ENCODE measurements around the gene DAPK1.

Gene DAPK1

DNA sequence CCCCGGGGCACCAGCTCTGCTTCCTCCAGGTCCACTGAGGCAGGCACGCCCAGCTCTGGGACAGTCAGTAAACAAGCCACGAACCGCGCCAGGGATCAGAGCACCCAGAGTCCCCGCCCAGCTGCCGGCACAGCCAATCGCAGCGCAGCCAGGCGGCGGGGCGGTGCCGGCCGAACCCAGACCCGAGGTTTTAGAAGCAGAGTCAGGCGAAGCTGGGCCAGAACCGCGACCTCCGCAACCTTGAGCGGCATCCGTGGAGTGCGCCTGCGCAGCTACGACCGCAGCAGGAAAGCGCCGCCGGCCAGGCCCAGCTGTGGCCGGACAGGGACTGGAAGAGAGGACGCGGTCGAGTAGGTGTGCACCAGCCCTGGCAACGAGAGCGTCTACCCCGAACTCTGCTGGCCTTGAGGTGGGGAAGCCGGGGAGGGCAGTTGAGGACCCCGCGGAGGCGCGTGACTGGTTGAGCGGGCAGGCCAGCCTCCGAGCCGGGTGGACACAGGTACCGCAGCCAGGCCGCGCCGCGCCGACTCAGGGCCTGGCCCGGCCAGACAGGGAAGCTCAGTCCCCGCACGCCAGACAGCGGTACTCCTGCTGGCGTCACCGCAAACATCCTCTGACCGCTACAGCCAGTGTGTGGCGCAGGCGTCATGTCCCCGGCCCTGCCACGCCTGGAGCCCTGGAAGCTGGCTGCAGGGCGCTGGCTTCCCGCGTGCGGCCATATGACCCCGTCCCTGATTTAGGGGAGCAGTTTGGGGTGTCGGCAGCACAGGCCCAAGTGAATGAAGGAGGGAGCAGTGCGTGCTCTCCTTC lies 228.4 kb downstream of the DAPK1 start, which contains the start of gene CTSL:
CTSL (plus strand) TSS at position 220 of the 810 bp plus-strand sequence. CDS start 1,485 bp downstream, outside the sequence.
- no peaks in the 10 kb centered on the region for H3K27me3 ChIP-seq (ENCODE audit: insufficient read depth, low read length)
- no peaks in the 10 kb centered on the region for H4K20me1 ChIP-seq (ENCODE audit: insufficient read depth, low read length)
- TF ChIP-seq, protein P1, sequence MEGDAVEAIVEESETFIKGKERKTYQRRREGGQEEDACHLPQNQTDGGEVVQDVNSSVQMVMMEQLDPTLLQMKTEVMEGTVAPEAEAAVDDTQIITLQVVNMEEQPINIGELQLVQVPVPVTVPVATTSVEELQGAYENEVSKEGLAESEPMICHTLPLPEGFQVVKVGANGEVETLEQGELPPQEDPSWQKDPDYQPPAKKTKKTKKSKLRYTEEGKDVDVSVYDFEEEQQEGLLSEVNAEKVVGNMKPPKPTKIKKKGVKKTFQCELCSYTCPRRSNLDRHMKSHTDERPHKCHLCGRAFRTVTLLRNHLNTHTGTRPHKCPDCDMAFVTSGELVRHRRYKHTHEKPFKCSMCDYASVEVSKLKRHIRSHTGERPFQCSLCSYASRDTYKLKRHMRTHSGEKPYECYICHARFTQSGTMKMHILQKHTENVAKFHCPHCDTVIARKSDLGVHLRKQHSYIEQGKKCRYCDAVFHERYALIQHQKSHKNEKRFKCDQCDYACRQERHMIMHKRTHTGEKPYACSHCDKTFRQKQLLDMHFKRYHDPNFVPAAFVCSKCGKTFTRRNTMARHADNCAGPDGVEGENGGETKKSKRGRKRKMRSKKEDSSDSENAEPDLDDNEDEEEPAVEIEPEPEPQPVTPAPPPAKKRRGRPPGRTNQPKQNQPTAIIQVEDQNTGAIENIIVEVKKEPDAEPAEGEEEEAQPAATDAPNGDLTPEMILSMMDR (IDR thresholded peaks at IDR 0.05; ENCODE audit: low read length), result no peak
- TF ChIP-seq EZH2 (IDR thresholded peaks at IDR 0.05; ENCODE audit: borderline replicate concordance, low read length), result no peak
- H2AFZ ChIP-seq (ENCODE audit: low read length), result no peak within 1 kb of the TSS
- H3K9ac ChIP-seq (ENCODE audit: low read length), result no peak within 1 kb of the TSS
- no peaks in the 10 kb centered on the region for H3K9me2 ChIP-seq (ENCODE audit: low read depth, low read length)
- H3K4me1 ChIP-seq (ENCODE audit: insufficient read depth, low read length, severe bottlenecking), result no peaks in the 10 kb centered on the region
- no peaks in the 10 kb centered on the region for H3K9me3 ChIP-seq (ENCODE audit: low read length)
- H3F3A ChIP-seq (ENCODE audit: insufficient read depth, low read length), result no peaks in the 10 kb centered on the region
- no peak within 1 kb of the TSS for H3K27ac ChIP-seq (ENCODE audit: low read depth, low read length, poor library complexity, severe bottlenecking)
- no peak within 1 kb of the TSS for H3K4me2 ChIP-seq (ENCODE audit: low read length)
- no peaks in the 10 kb centered on the region for H3K79me2 ChIP-seq (ENCODE audit: insufficient read depth, low read length)
- H3K4me3 ChIP-seq (ENCODE audit: low read depth, low read length, poor library complexity, severe bottlenecking), result no peak within 1 kb of the TSS
- no peaks in the 10 kb centered on the region for H3K36me3 ChIP-seq (ENCODE audit: insufficient read depth, low read length)

DNA sequence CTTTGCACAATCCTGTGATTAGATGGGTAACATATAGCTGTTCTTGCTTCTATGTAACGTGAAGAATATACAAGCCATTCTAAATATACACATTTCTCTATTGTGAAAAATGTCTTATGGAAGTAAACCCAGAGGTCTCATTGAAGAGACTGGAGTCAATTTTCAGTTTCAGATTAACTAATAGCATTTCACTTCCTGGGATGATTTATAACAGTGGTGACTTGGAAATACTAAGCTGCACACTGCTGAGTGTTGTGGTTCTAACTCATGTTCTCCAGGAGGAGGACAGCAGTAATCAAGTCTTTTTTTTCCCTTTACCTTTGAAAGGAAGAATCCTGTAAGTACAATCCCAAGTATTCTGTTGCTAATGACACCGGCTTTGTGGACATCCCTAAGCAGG lies 231.6 kb downstream of the DAPK1 start:
- Histone ChIP-seq H3K4me1 (ENCODE audit: insufficient read depth, low read length, severe bottlenecking) (no peaks in the 10 kb centered on the region), H4K20me1 (ENCODE audit: insufficient read depth, low read length) (no peaks in the 10 kb centered on the region), H3K27ac (ENCODE audit: low read depth, low read length, poor library complexity, severe bottlenecking) (no peak overlapping the region), H3K4me2 (ENCODE audit: low read length) (no peak overlapping the region), H3K9me3 (ENCODE audit: low read length) (no peaks in the 10 kb centered on the region), H3F3A (ENCODE audit: insufficient read depth, low read length) (no peaks in the 10 kb centered on the region), H3K27me3 (ENCODE audit: insufficient read depth, low read length) (no peaks in the 10 kb centered on the region), H3K4me3 (ENCODE audit: low read depth, low read length, poor library complexity, severe bottlenecking) (no peak overlapping the region), H3K9ac (ENCODE audit: low read length) (no peak overlapping the region), H3K79me2 (ENCODE audit: insufficient read depth, low read length) (no peaks in the 10 kb centered on the region), H3K9me2 (ENCODE audit: low read depth, low read length) (no peaks in the 10 kb centered on the region), H2AFZ (ENCODE audit: low read length) (no peak overlapping the region), H3K36me3 (ENCODE audit: insufficient read depth, low read length) (no peaks in the 10 kb centered on the region)
- TF ChIP-seq, protein P1 (IDR thresholded peaks at IDR 0.05; ENCODE audit: low read length), result no peak
- TF ChIP-seq EZH2 (IDR thresholded peaks at IDR 0.05; ENCODE audit: borderline replicate concordance, low read length), result no peak

DNA sequence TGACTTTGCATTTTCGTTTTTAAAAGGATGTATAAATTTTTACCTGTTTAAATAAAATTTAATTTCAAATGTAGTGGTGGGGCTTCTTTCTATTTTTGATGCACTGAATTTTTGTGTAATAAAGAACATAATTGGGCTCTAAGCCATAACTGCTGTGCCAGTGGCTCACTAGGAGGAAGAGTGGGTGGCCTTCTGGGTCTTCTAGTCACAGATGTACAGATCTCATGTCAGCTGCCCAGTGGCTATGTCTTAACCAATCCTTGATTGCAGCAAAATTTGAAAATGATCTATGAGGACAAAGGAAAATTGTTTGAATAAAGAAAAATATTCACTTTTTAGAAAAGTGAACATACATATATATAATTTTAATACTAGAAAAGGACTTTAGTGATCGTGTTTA lies 233.7 kb downstream of the DAPK1 start:
- Histone ChIP-seq H2AFZ (ENCODE audit: low read length) (no peak overlapping the region), H3K27me3 (ENCODE audit: insufficient read depth, low read length) (no peaks in the 10 kb centered on the region), H4K20me1 (ENCODE audit: insufficient read depth, low read length) (no peaks in the 10 kb centered on the region), H3K4me2 (ENCODE audit: low read length) (no peak overlapping the region), H3K27ac (ENCODE audit: low read depth, low read length, poor library complexity, severe bottlenecking) (no peak overlapping the region), H3K79me2 (ENCODE audit: insufficient read depth, low read length) (no peaks in the 10 kb centered on the region), H3F3A (ENCODE audit: insufficient read depth, low read length) (no peaks in the 10 kb centered on the region), H3K9ac (ENCODE audit: low read length) (no peak overlapping the region), H3K4me1 (ENCODE audit: insufficient read depth, low read length, severe bottlenecking) (no peaks in the 10 kb centered on the region), H3K36me3 (ENCODE audit: insufficient read depth, low read length) (no peaks in the 10 kb centered on the region), H3K4me3 (ENCODE audit: low read depth, low read length, poor library complexity, severe bottlenecking) (no peak overlapping the region), H3K9me3 (ENCODE audit: low read length) (no peaks in the 10 kb centered on the region), H3K9me2 (ENCODE audit: low read depth, low read length) (no peaks in the 10 kb centered on the region)
- TF ChIP-seq, protein P1 (IDR thresholded peaks at IDR 0.05; ENCODE audit: low read length), result no peak
- no peak for TF ChIP-seq EZH2 (IDR thresholded peaks at IDR 0.05; ENCODE audit: borderline replicate concordance, low read length)

Data from OCI-LY1 (cell line).